Aorta (tissue), 5 donors: ENCODE measurements around the gene ZBTB17. TPM values are rescaled to one million over a fixed set of nuclear protein-coding genes. Genes with fewer than 3 reads are reported as not detected.
"Not testable (repeated sequence)": the region's sequence is repeated elsewhere in the genome, so short reads cannot be mapped to it uniquely, and the experiment has no call there.

Source experiments
- ATAC-seq: fragments of 200-7000 bp; cut with Tn5 transposase; one replicate; pipeline ENCODE4 v1.9.1; 2022; ENCODE audit warnings: moderate library complexity; ENCODE audit not compliant: low FRiP score
- DNase-seq, 2 donors: peaks; one replicate each; pipeline ENCODE4 v3.0.0-alpha.2; 2020
- H3K27ac ChIP-seq, 2 donors: one replicate each; pipeline ENCODE4 v1.5.1; 2013; ENCODE audit warnings: low read length in 2 of 2, mild to moderate bottlenecking in 2 of 2, moderate library complexity in 2 of 2, control low read depth in 1 of 2, inconsistent platforms in 1 of 2, low read depth in 1 of 2
- H3K27me3 ChIP-seq, 2 donors: one replicate each; pipeline ENCODE4 v1.6.1; 2013; ENCODE audit warnings: control low read depth in 1 of 2, low read length in 1 of 2, mild to moderate bottlenecking in 1 of 2, moderate library complexity in 1 of 2; ENCODE audit not compliant: insufficient read depth in 2 of 2, control insufficient read depth in 1 of 2
- H3K36me3 ChIP-seq, 2 donors: one replicate each; pipeline ENCODE4 v1.6.1; 2013; ENCODE audit warnings: control low read depth in 1 of 2, low read length in 1 of 2, mild to moderate bottlenecking in 1 of 2; ENCODE audit not compliant: insufficient read depth in 2 of 2, control insufficient read depth in 1 of 2
- H3K4me1 ChIP-seq, 2 donors: one replicate each; pipeline ENCODE4 v1.6.1; 2013; ENCODE audit warnings: low read length in 2 of 2, control low read depth in 1 of 2, mild to moderate bottlenecking in 1 of 2, moderate library complexity in 1 of 2; ENCODE audit not compliant: insufficient read depth in 2 of 2, control insufficient read depth in 1 of 2
- H3K4me3 ChIP-seq, 2 donors: one replicate each; pipeline ENCODE4 v1.5.1; 2013; ENCODE audit warnings: low read length in 2 of 2, control low read depth in 1 of 2, mild to moderate bottlenecking in 1 of 2
- H3K9me3 ChIP-seq: one replicate; pipeline ENCODE4 v1.6.1; 2013; ENCODE audit warnings: mild to moderate bottlenecking, low read length; ENCODE audit not compliant: control insufficient read depth
- WGBS, 2 donors: extraction: QIAGEN DNeasy Blood & Tissue Kit; methylation state at CpG; one replicate each; pipeline ENCODE4 v1.1.7; 2013; 5-methylcytosine and 5-hydroxymethylcytosine counted together
- intact Hi-C, 2 donors: fragments of 100-400 bp; cut with DNase I; formaldehyde crosslinking; loops; one replicate each; pipeline versions ENCODE4 v1.14.2 to v1.15.0; 2022
- polyA plus RNA-seq, 2 donors: library from polyadenylated mRNA; stranded (reverse); fragments of 200-250 nt; gene quantifications; one replicate each; pipeline ENCODE4 v1.2.3, GENCODE V29; 2013
- total RNA-seq, 2 donors: library from RNA; stranded (reverse); fragmentation: NEBNext Ultra II Directional; extraction: Animal tissue kit (Norgen Biotek cat#: 25700); gene quantifications; one replicate each; pipeline ENCODE4 v1.2.1, GENCODE V29; 2021
- donor health status: healthy with polysubstance abuse.
- donor health status: Bipolar disorder and iron deficiency.
- donor health status: DM: no; HTN: no; CAD: no.
- donor health status: DM: no; HTN: no; CAD: no.
- donor health status: DM: yes; HTN: yes; CAD: no.

Gene ZBTB17
- total and polyA plus RNA-seq, 4 donors, result 15.0 to 134 (median 48.9) TPM

DNA sequence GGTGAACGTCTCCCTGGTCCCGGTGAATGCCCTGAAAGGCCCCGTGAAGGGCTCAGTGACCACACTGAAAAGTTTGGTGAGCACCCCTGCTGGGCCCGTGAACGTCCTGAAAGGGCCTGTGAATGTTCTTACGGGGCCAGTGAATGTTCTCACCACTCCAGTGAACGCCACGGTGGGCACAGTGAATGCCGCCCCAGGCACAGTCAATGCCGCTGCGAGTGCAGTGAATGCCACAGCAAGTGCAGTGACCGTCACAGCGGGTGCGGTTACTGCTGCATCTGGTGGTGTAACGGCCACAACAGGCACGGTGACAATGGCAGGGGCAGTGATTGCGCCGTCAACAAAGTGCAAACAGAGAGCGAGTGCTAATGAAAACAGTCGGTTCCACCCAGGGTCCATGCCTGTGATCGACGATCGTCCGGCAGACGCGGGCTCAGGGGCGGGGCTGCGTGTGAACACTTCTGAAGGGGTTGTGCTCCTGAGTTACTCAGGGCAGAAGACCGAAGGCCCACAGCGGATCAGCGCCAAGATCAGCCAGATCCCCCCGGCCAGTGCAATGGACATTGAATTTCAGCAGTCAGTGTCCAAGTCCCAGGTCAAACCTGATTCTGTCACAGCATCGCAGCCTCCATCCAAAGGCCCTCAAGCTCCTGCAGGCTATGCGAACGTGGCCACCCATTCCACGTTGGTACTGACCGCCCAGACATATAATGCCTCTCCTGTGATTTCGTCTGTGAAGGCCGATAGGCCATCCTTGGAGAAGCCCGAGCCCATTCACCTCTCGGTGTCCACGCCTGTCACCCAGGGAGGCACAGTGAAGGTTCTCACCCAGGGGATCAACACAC is 41.5 kb downstream of the ZBTB17 start:
- no peak overlapping the region for H3K27ac ChIP-seq
- no peaks in the 10 kb centered on the region for H3K4me1 ChIP-seq
- peaks cover 3 to 14% of the 10 kb centered on the region in 2 donors for H3K36me3 ChIP-seq
- no peaks in the 10 kb centered on the region for H3K9me3 ChIP-seq
- no peaks in the 10 kb centered on the region for H3K27me3 ChIP-seq
- ATAC-seq (no peak), DNase-seq (no peak)
- 89 to 91% methylated on average over 42 of the region's 42 CpGs for WGBS, 2 donors
- intact Hi-C loops, result no loop called here
- no peak overlapping the region for H3K4me3 ChIP-seq

- Histone ChIP-seq H3K27me3 (no peaks in the 10 kb centered on the region), H3K36me3 (peaks cover 3 to 16% of the 10 kb centered on the region in 2 donors), H3K4me3 (no peak overlapping the region), H3K27ac (no peak overlapping the region), H3K9me3 (no peaks in the 10 kb centered on the region), H3K4me1 (peaks cover 0 to 2% of the 10 kb centered on the region in 2 donors)
- ATAC-seq (no peak), DNase-seq (no peak)
- WGBS, 2 donors, result 86 to 87% methylated on average over 5 of the region's 5 CpGs
- intact Hi-C loops, result no loop called here
These were observed 42.2 kb downstream of the ZBTB17 start for GRCh38 chr1:15933684-15934083.

- 92% methylated on average over 9 of the region's 9 CpGs for WGBS, 2 donors
These were observed 43.3 kb downstream of the ZBTB17 start for GRCh38 chr1:15932612-15933011.

DNA sequence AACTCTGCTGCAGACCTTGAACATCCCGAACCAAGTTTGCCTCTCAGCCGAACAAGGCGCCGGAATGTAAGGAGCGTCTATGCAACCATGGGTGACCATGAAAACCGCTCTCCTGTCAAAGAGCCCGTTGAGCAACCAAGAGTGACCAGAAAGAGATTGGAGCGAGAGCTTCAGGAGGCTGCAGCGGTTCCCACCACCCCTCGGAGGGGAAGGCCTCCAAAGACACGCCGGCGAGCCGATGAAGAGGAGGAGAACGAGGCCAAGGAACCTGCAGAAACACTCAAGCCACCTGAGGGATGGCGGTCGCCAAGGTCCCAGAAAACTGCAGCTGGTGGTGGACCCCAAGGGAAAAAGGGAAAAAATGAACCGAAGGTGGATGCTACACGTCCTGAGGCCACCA is 44.0 kb downstream of the ZBTB17 start:
- no peak overlapping the region for H3K27ac ChIP-seq
- intact Hi-C loops, result no loop called here
- no peaks in the 10 kb centered on the region for H3K9me3 ChIP-seq
- no peaks in the 10 kb centered on the region for H3K27me3 ChIP-seq
- no peak for ATAC-seq
- H3K4me3 ChIP-seq, result no peak overlapping the region
- no peak for DNase-seq
- H3K4me1 ChIP-seq, result peaks cover 0 to 2% of the 10 kb centered on the region in 2 donors
- WGBS, 2 donors, result 95 to 96% methylated on average over 19 of the region's 19 CpGs
- H3K36me3 ChIP-seq, result peaks cover 3 to 13% of the 10 kb centered on the region in 2 donors

More at GRCh38 chr1:15932612-15933011, 43.3 kb downstream of the ZBTB17 start:
- no peak for ATAC-seq
- Histone ChIP-seq H3K4me3 (no peak overlapping the region), H3K4me1 (peaks cover 0 to 2% of the 10 kb centered on the region in 2 donors), H3K9me3 (no peaks in the 10 kb centered on the region), H3K36me3 (peaks cover 3 to 13% of the 10 kb centered on the region in 2 donors), H3K27me3 (no peaks in the 10 kb centered on the region), H3K27ac (no peak overlapping the region)
- no peak for DNase-seq
- intact Hi-C loops, result no loop called here

GRCh38 chr1:15931401-15931800 is 44.5 kb downstream of the ZBTB17 start:
- Histone ChIP-seq H3K36me3 (peaks cover 3 to 13% of the 10 kb centered on the region in 2 donors), H3K27ac (no peak overlapping the region), H3K9me3 (no peaks in the 10 kb centered on the region), H3K4me1 (peaks cover 0 to 2% of the 10 kb centered on the region in 2 donors), H3K4me3 (no peak overlapping the region), H3K27me3 (no peaks in the 10 kb centered on the region)
- intact Hi-C loops, result no loop called here
- WGBS, 2 donors, result 91 to 92% methylated on average over 11 of the region's 11 CpGs
- DNase-seq, result no peak
- ATAC-seq, result no peak

- no peak overlapping the region for H3K4me3 ChIP-seq
- WGBS, 2 donors, result 39 to 41% methylated on average over 17 of the region's 17 CpGs
- DNase-seq (no peak), ATAC-seq (no peak)
- peak overlapping the region in 1 of 2 donors; percentile 43 for H3K27ac ChIP-seq
- no peaks in the 10 kb centered on the region for H3K27me3 ChIP-seq
- H3K36me3 ChIP-seq, result peaks cover 7 to 9% of the 10 kb centered on the region in 2 donors
- no peaks in the 10 kb centered on the region for H3K9me3 ChIP-seq
- peaks cover 0 to 2% of the 10 kb centered on the region in 2 donors for H3K4me1 ChIP-seq
- intact Hi-C loops, result no loop called here
These were observed 46.6 kb downstream of the ZBTB17 start for GRCh38 chr1:15928971-15929965.

DNA sequence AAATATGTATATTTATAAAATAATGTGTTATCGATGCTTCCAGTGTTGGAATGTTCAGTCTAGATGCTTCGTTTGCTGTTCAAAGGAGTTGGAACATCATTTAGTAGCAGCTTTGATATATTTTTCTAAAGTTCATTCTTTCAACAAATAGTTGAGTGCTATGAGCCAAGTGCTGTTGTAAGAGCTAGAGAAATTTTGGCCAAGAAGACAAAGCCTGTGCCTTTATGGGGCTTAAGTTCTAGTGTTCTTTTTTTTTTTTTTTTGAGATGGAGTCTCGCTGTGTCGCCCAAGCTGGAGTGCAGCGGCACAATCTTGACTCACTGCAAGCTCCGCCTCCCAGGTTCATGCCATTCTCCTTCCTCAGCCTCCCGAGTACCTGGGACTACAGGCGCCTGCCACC is 49.5 kb downstream of the ZBTB17 start:
- WGBS, 2 donors, result 51 to 54% methylated on average over 8 of the region's 8 CpGs
- intact Hi-C loops, H3K36me3 ChIP-seq: not testable (repeated sequence)

GRCh38 chr1:15923241-15923640 is 52.7 kb downstream of the ZBTB17 start:
- Histone ChIP-seq H3K27me3 (no peaks in the 10 kb centered on the region), H3K36me3 (peaks cover 4% of the 10 kb centered on the region in 2 donors), H3K9me3 (no peaks in the 10 kb centered on the region), H3K27ac (no peak overlapping the region), H3K4me3 (no peak overlapping the region), H3K4me1 (no peaks in the 10 kb centered on the region)
- WGBS, 2 donors, result 62 to 67% methylated on average over 2 of the region's 2 CpGs
- DNase-seq, result no peak
- ATAC-seq, result no peak
- intact Hi-C loops, result no loop called here

More for the DNA sequence above, 49.5 kb downstream of the ZBTB17 start:
- H3K4me1 ChIP-seq, H3K9me3 ChIP-seq, H3K4me3 ChIP-seq, H3K27ac ChIP-seq, DNase-seq, H3K27me3 ChIP-seq: not testable (repeated sequence)
- ATAC-seq, result peak; percentile 57
